ENCODE measurements around the gene SH3BGRL3.

DNA sequence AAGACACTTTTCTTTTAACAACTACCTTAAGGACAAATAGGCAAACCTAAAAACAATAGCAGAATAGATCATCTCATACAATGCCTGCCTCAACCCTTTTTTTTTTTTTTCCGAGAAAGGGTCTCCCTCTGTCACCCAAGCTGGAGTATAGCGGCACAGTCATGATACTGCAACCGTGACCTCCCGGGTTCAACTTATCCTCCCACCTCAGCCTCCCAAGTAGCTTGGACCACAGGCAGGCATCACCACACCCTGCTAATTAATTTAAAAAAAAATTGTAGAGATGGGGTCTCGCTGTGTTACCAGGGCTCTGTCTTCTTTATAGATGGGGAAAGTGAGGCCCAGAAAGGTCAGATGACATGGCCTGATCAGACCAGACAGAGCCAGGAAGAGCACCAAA is 7.9 kb downstream of the SH3BGRL3 start:
- TF ChIP-seq, protein P1, sequence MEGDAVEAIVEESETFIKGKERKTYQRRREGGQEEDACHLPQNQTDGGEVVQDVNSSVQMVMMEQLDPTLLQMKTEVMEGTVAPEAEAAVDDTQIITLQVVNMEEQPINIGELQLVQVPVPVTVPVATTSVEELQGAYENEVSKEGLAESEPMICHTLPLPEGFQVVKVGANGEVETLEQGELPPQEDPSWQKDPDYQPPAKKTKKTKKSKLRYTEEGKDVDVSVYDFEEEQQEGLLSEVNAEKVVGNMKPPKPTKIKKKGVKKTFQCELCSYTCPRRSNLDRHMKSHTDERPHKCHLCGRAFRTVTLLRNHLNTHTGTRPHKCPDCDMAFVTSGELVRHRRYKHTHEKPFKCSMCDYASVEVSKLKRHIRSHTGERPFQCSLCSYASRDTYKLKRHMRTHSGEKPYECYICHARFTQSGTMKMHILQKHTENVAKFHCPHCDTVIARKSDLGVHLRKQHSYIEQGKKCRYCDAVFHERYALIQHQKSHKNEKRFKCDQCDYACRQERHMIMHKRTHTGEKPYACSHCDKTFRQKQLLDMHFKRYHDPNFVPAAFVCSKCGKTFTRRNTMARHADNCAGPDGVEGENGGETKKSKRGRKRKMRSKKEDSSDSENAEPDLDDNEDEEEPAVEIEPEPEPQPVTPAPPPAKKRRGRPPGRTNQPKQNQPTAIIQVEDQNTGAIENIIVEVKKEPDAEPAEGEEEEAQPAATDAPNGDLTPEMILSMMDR (IDR thresholded peaks at IDR 0.05): no peak
- TF ChIP-seq POLR2A (IDR thresholded peaks at IDR 0.05): no peak
- TF ChIP-seq POLR2AphosphoS5 (IDR thresholded peaks at IDR 0.05): no peak
